K562 (cell line): Measurements from ENCODE around the gene ACBD3. TPM values are rescaled to one million over a fixed set of nuclear protein-coding genes. Genes with fewer than 3 reads are reported as not detected.
A peak's percentile ranks its signal among the peaks of the same experiment; 100 is the strongest.

Experiments
- BCOR ChIP-seq: fragments of 450-650 bp; IDR thresholded peaks from 2 replicates; pipeline ENCODE4 v1.6.1; 2016
- DMBX1 ChIP-seq: fragments of 250-450 bp; sonication (Bioruptor Pico); IDR thresholded peaks from 2 replicates; pipeline ENCODE4 v1.8.0; 2022; ENCODE audit warnings: inconsistent platforms, mild to moderate bottlenecking, moderate library complexity, borderline replicate concordance
- FOXK2 ChIP-seq, 2 experiments: fragments of 450-650 bp; IDR thresholded peaks in 1 of 2; conservative IDR thresholded peaks in 1 of 2; 2 replicates each; pipeline ENCODE4 v1.6.1; 2016; ENCODE audit warnings: low read depth in 2 of 2, mild to moderate bottlenecking in 1 of 2
- HNRNPH1 ChIP-seq: fragments of 200-400 bp; formaldehyde crosslinking; optimal IDR thresholded peaks from 2 replicates; pipeline ENCODE3; 2017; ENCODE audit warnings: low read depth, mild to moderate bottlenecking, low read length, moderate library complexity
- HNRNPL ChIP-seq: fragments of 200-400 bp; formaldehyde crosslinking; IDR thresholded peaks from 2 replicates; pipeline ENCODE4 v1.6.1; 2017; ENCODE audit warnings: low read depth, mild to moderate bottlenecking, low read length
- MAZ ChIP-seq, 2 experiments: fragments of 450-650 bp in 1 of 2; sonication (generic) in 1 of 2; formaldehyde crosslinking; IDR thresholded peaks in 1 of 2; conservative IDR thresholded peaks in 1 of 2; 2 replicates each; pipeline versions ENCODE4 v1.4.0 to v1.5.0; 2020; ENCODE audit warnings: mild to moderate bottlenecking in 1 of 2, missing genetic modification reagents in 1 of 2
- MGA ChIP-seq: fragments of 450-650 bp; IDR thresholded peaks from 2 replicates; pipeline ENCODE4 v1.6.1; 2016; ENCODE audit warnings: mild to moderate bottlenecking, moderate library complexity
- NR2F6 ChIP-seq: fragments of 450-650 bp; formaldehyde crosslinking; IDR thresholded peaks from 2 replicates; pipeline ENCODE4 v1.4.0; 2020; ENCODE audit warnings: mild to moderate bottlenecking
- RBM14 ChIP-seq: fragments of 200-400 bp; formaldehyde crosslinking; IDR thresholded peaks from 2 replicates; pipeline ENCODE4 v1.6.1; 2018; ENCODE audit warnings: low read depth, mild to moderate bottlenecking, low read length, moderate library complexity, borderline replicate concordance; ENCODE audit not compliant: insufficient read depth
- SIN3A ChIP-seq, 2 experiments: fragments of 150-350 bp in 1 of 2; IDR thresholded peaks; 2 replicates each; pipeline ENCODE4 v1.6.1; 2011 to 2016; ENCODE audit warnings: borderline replicate concordance in 2 of 2, low read depth in 2 of 2, low read length in 2 of 2, mild to moderate bottlenecking in 2 of 2, moderate library complexity in 2 of 2; ENCODE audit not compliant: control insufficient read depth in 1 of 2
- SP1 ChIP-seq: sonication (generic); formaldehyde crosslinking; IDR thresholded peaks from 2 replicates; pipeline ENCODE4 v1.8.1; 2022; ENCODE audit warnings: mild to moderate bottlenecking, missing genetic modification reagents
- ZBTB1 ChIP-seq: sonication (generic); formaldehyde crosslinking; IDR thresholded peaks from 2 replicates; pipeline ENCODE4 v1.8.1; 2023; ENCODE audit warnings: missing genetic modification reagents, low read depth, mild to moderate bottlenecking, borderline replicate concordance
- ZNF57 ChIP-seq: fragments of 450-650 bp; formaldehyde crosslinking; IDR thresholded peaks from 2 replicates; pipeline ENCODE4 v1.4.0; 2020; ENCODE audit warnings: mild to moderate bottlenecking, moderate library complexity
- ZNF717 ChIP-seq: fragments of 250-450 bp; sonication (Bioruptor Pico); IDR thresholded peaks from 2 replicates; pipeline ENCODE4 v1.5.0; 2021
- polyA plus RNA-seq, 8 experiments: library from polyadenylated mRNA; depleted of rRNA in 4 of 8; stranded (reverse) in 5 of 8; unstranded in 3 of 8; fragments of >200 nt; fragmentation: Nextera tagmentation in 2 of 8; fragmentation: Illumina TruSeq in 1 of 8; extraction: Ambion mirVana in 2 of 8; extraction: Trizol in 1 of 8; gene quantifications; 2 replicates each; pipeline versions ENCODE4 v1.2.1 to v1.2.3, GENCODE V29; 2011 to 2014; ENCODE audit warnings: inconsistent platforms in 1 of 8, missing spikeins in 1 of 8
- total RNA-seq, 7 experiments: library from RNA; depleted of rRNA in 6 of 7; stranded (reverse); fragments of >200 nt in 6 of 7; fragmentation: Illumina TruSeq in 2 of 7; extraction: Trizol in 2 of 7; gene quantifications; 2 replicates each; pipeline versions ENCODE4 v1.2.1 to v1.2.3, GENCODE V29; 2011 to 2021; ENCODE audit warnings: low replicate concordance in 1 of 7
- TF ChIP-seq, protein P1 (sequence below): sonication (generic); formaldehyde crosslinking; IDR thresholded peaks from 2 replicates; pipeline ENCODE4 v1.8.0; 2022; ENCODE audit warnings: missing genetic modification reagents, mild to moderate bottlenecking, borderline replicate concordance

Gene ACBD3
- total and polyA plus RNA-seq, 9 of the 15 experiments (the other 6 are each of a cell fraction or from before 2014, with no cell fraction given), result 11.1 to 36.7 (median 26.9) TPM

GRCh38 chr1:226111098-226111882 lies 75.3 kb downstream of the ACBD3 start (continued):
- TF ChIP-seq MGA (no peak), ZNF57 (CRISPR knock-in tag) (no peak), DMBX1 (CRISPR knock-in tag) (peak; percentile 97), FOXK2 (conservative IDR thresholded peaks at IDR 0.05 in 1 of 2, IDR thresholded peaks at IDR 0.05 in 1 of 2; ENCODE audit: low read depth in 2 of 2) (peak; percentile 8 to 68; a peak in 1 of 4 replicates), ZBTB1 (CRISPR knock-in tag) (no peak), BCOR (peak; percentile 93), MAZ (CRISPR knock-in tag; conservative IDR thresholded peaks at IDR 0.05 in 1 of 2, IDR thresholded peaks at IDR 0.05 in 1 of 2) (0 out of 4 replicates have a peak, but pooled peaks of 1 of the 2 experiments have one; percentile 2), HNRNPH1 (no peak), SIN3A (IDR thresholded peaks at IDR 0.05; ENCODE audit: borderline replicate concordance in 2 of 2, control insufficient read depth in 1 of 2, low read depth in 2 of 2, low read length in 2 of 2) (no peak), ZNF717 (CRISPR knock-in tag) (no peak), RBM14 (no peak), HNRNPL (no peak), NR2F6 (CRISPR knock-in tag) (no peak), SP1 (CRISPR knock-in tag) (no peak; the same call in 1 of the 2 replicates)
- TF ChIP-seq, protein P1, sequence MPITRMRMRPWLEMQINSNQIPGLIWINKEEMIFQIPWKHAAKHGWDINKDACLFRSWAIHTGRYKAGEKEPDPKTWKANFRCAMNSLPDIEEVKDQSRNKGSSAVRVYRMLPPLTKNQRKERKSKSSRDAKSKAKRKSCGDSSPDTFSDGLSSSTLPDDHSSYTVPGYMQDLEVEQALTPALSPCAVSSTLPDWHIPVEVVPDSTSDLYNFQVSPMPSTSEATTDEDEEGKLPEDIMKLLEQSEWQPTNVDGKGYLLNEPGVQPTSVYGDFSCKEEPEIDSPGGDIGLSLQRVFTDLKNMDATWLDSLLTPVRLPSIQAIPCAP (CRISPR knock-in tag), result no peak
